HepG2 (cell line): Measurements from ENCODE around the gene WDR54. TPM values are rescaled to one million over a fixed set of nuclear protein-coding genes. Genes with fewer than 3 reads are reported as not detected.

Source experiments
- GATAD2A ChIP-seq: IDR thresholded peaks from 2 replicates; pipeline ENCODE4 v1.6.1; 2016
- HNRNPL ChIP-seq: fragments of 200-400 bp; formaldehyde crosslinking; IDR thresholded peaks from 2 replicates; pipeline ENCODE4 v1.6.1; 2017; ENCODE audit warnings: mild to moderate bottlenecking, low read depth, low read length
- KLF9 ChIP-seq: IDR thresholded peaks from 2 replicates; pipeline ENCODE4 v1.6.1; 2016; ENCODE audit warnings: low read depth
- MED13 ChIP-seq: sonication (generic); formaldehyde crosslinking; IDR thresholded peaks from 2 replicates; pipeline ENCODE4 v1.5.0; 2020; ENCODE audit warnings: missing genetic modification reagents
- NFKBIZ ChIP-seq: IDR thresholded peaks from 2 replicates; pipeline ENCODE4 v1.6.1; 2018; ENCODE audit warnings: missing genetic modification reagents, missing compliant biosample characterization
- NR3C1 ChIP-seq: sonication (generic); formaldehyde crosslinking; IDR thresholded peaks from 2 replicates; pipeline ENCODE4 v1.4.0; 2020; ENCODE audit warnings: missing genetic modification reagents
- RCOR2 ChIP-seq: IDR thresholded peaks from 2 replicates; pipeline ENCODE4 v1.6.1; 2016; ENCODE audit warnings: missing biosample characterization, missing genetic modification reagents
- RORA ChIP-seq: sonication (generic); formaldehyde crosslinking; IDR thresholded peaks from 2 replicates; pipeline ENCODE4 v1.5.0; 2020; ENCODE audit warnings: mild to moderate bottlenecking, missing genetic modification reagents, moderate library complexity
- SMAD1 ChIP-seq: sonication (generic); formaldehyde crosslinking; IDR thresholded peaks from 2 replicates; pipeline ENCODE4 v1.4.0; 2020; ENCODE audit warnings: missing genetic modification reagents, low read depth, mild to moderate bottlenecking, borderline replicate concordance
- SMAD9 ChIP-seq: sonication (generic); formaldehyde crosslinking; IDR thresholded peaks from 2 replicates; pipeline ENCODE4 v1.5.1; 2020; ENCODE audit warnings: mild to moderate bottlenecking, missing genetic modification reagents
- TBX2 ChIP-seq: sonication (generic); formaldehyde crosslinking; IDR thresholded peaks from 2 replicates; pipeline ENCODE4 v1.5.0; 2020; ENCODE audit warnings: missing genetic modification reagents, mild to moderate bottlenecking, borderline replicate concordance
- YEATS4 ChIP-seq: sonication (generic); formaldehyde crosslinking; IDR thresholded peaks from 2 replicates; pipeline ENCODE4 v1.4.0; 2020; ENCODE audit warnings: missing genetic modification reagents, borderline replicate concordance
- ZKSCAN5 ChIP-seq: sonication (generic); formaldehyde crosslinking; IDR thresholded peaks from 2 replicates; pipeline ENCODE4 v1.5.1; 2020; ENCODE audit warnings: mild to moderate bottlenecking, missing genetic modification reagents
- ZNF296 ChIP-seq: sonication (generic); formaldehyde crosslinking; conservative IDR thresholded peaks from 2 replicates; pipeline ENCODE4 v1.5.0; 2020; ENCODE audit warnings: mild to moderate bottlenecking, missing genetic modification reagents
- ZNF564 ChIP-seq: sonication (generic); formaldehyde crosslinking; IDR thresholded peaks from 2 replicates; pipeline ENCODE4 v1.8.1; 2023; ENCODE audit warnings: mild to moderate bottlenecking, missing genetic modification reagents
- ZNF567 ChIP-seq: sonication (generic); formaldehyde crosslinking; IDR thresholded peaks from 2 replicates; pipeline ENCODE4 v1.8.1; 2023; ENCODE audit warnings: mild to moderate bottlenecking, missing genetic modification reagents, borderline replicate concordance
- polyA plus RNA-seq, 8 experiments: library from polyadenylated mRNA; depleted of rRNA in 3 of 8; stranded (reverse) in 7 of 8; unstranded in 1 of 8; fragments of >200 nt; fragmentation: Illumina TruSeq in 4 of 8; extraction: Trizol in 4 of 8; gene quantifications; 2 replicates each; pipeline versions ENCODE4 v1.2.1 to v1.2.3, GENCODE V29; 2011 to 2016; ENCODE audit warnings: low read depth in 4 of 8, missing spikeins in 1 of 8, mixed read lengths in 1 of 8; ENCODE audit not compliant: insufficient read depth in 1 of 8
- total RNA-seq, 5 experiments: library from RNA; depleted of rRNA; stranded (reverse); fragments of >200 nt; fragmentation: Illumina TruSeq; extraction: Trizol; gene quantifications; 2 replicates each; pipeline ENCODE4 v1.2.3, GENCODE V29; 2016; ENCODE audit warnings: low read depth in 1 of 5
- TF ChIP-seq, protein P1 (sequence below): sonication (generic); formaldehyde crosslinking; IDR thresholded peaks from 2 replicates; pipeline ENCODE4 v1.4.0; 2020; ENCODE audit warnings: missing genetic modification reagents
- TF ChIP-seq, protein P2 (sequence below): sonication (generic); formaldehyde crosslinking; IDR thresholded peaks from 2 replicates; pipeline ENCODE4 v1.4.0; 2020; ENCODE audit warnings: missing genetic modification reagents, mild to moderate bottlenecking, borderline replicate concordance
- TF ChIP-seq, protein P3 (sequence below): sonication (generic); formaldehyde crosslinking; IDR thresholded peaks from 2 replicates; pipeline ENCODE4 v1.4.0; 2020; ENCODE audit warnings: missing genetic modification reagents
- TF ChIP-seq, protein P4 (sequence below): IDR thresholded peaks from 2 replicates; pipeline ENCODE4 v1.6.1; 2016; ENCODE audit warnings: missing compliant biosample characterization, missing genetic modification reagents, borderline replicate concordance

WDR54 gene
- total and polyA plus RNA-seq, 2 of the 13 experiments (the other 11 are each of a cell fraction or from before 2014, with no cell fraction given) = 2.0 to 17.3 TPM

DNA sequence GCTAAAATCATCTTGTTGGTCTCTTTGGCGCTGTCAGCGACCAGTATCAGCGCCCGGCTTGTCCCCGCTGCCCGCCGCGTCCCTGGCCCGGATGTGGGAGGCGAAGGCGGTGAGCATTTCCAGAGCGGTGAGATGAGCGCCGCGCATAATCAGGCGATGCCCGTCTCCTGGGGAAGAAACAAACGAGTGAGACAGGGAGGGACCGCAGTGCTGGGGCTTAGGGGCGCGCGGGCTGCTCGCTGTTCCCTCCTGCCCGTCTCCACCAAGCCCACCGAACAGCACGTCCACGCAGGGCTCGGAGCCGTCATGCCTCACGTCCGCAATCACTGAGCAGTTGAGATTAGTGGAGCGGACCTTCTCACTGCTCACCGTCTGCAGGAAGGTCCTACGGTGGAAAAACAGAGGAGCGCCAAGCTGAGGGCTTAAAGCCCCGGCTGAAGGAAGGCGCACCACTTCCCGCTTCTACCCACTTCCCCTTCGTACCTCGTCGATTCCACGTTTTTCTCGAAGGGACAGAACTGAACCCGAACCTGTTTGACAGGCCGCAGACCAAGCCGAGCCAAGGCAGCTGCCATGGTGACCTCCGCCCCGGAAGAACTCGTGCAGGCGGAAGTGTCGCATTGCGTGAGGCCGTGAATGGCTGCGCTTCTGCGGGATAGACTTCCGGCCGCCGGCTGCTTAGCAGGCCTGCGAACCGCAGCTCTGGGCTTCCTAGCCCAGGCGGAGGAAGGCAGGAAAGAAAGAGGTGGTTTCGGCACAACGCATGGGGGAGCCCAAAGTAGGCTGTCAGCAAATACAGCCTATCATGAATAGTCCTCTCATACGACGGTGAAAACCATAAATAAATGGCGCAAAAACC, 50.8 kb downstream of the WDR54 start, which contains the start of gene MRPL53 (continued):
- TF ChIP-seq NFKBIZ = peak; percentile 78; the same call in 1 of the 2 replicates
- TF ChIP-seq ZNF564 (CRISPR knock-in tag) = peak; percentile 73; the same call in 1 of the 2 replicates
- TF ChIP-seq RCOR2 = peak; percentile 58
- TF ChIP-seq ZNF567 (CRISPR knock-in tag) = peak; percentile 99
- TF ChIP-seq, protein P1, sequence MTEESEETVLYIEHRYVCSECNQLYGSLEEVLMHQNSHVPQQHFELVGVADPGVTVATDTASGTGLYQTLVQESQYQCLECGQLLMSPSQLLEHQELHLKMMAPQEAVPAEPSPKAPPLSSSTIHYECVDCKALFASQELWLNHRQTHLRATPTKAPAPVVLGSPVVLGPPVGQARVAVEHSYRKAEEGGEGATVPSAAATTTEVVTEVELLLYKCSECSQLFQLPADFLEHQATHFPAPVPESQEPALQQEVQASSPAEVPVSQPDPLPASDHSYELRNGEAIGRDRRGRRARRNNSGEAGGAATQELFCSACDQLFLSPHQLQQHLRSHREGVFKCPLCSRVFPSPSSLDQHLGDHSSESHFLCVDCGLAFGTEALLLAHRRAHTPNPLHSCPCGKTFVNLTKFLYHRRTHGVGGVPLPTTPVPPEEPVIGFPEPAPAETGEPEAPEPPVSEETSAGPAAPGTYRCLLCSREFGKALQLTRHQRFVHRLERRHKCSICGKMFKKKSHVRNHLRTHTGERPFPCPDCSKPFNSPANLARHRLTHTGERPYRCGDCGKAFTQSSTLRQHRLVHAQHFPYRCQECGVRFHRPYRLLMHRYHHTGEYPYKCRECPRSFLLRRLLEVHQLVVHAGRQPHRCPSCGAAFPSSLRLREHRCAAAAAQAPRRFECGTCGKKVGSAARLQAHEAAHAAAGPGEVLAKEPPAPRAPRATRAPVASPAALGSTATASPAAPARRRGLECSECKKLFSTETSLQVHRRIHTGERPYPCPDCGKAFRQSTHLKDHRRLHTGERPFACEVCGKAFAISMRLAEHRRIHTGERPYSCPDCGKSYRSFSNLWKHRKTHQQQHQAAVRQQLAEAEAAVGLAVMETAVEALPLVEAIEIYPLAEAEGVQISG (CRISPR knock-in tag) = peak; percentile 97
- peak; percentile 90; the same call in 1 of the 2 replicates for TF ChIP-seq SMAD9 (CRISPR knock-in tag)
- TF ChIP-seq SMAD1 = peak; percentile 99
- peak; percentile 97 for TF ChIP-seq YEATS4 (CRISPR knock-in tag)
- TF ChIP-seq NR3C1 (CRISPR knock-in tag) = no peak
- TF ChIP-seq, protein P2, sequence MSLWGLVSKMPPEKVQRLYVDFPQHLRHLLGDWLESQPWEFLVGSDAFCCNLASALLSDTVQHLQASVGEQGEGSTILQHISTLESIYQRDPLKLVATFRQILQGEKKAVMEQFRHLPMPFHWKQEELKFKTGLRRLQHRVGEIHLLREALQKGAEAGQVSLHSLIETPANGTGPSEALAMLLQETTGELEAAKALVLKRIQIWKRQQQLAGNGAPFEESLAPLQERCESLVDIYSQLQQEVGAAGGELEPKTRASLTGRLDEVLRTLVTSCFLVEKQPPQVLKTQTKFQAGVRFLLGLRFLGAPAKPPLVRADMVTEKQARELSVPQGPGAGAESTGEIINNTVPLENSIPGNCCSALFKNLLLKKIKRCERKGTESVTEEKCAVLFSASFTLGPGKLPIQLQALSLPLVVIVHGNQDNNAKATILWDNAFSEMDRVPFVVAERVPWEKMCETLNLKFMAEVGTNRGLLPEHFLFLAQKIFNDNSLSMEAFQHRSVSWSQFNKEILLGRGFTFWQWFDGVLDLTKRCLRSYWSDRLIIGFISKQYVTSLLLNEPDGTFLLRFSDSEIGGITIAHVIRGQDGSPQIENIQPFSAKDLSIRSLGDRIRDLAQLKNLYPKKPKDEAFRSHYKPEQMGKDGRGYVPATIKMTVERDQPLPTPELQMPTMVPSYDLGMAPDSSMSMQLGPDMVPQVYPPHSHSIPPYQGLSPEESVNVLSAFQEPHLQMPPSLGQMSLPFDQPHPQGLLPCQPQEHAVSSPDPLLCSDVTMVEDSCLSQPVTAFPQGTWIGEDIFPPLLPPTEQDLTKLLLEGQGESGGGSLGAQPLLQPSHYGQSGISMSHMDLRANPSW (CRISPR knock-in tag) = peak; percentile 95; the same call in 1 of the 2 replicates
- peak; percentile 79 for TF ChIP-seq GATAD2A (CRISPR knock-in tag)
- TF ChIP-seq HNRNPL = peak; percentile 61; the same call in 1 of the 2 replicates
- TF ChIP-seq, protein P3, sequence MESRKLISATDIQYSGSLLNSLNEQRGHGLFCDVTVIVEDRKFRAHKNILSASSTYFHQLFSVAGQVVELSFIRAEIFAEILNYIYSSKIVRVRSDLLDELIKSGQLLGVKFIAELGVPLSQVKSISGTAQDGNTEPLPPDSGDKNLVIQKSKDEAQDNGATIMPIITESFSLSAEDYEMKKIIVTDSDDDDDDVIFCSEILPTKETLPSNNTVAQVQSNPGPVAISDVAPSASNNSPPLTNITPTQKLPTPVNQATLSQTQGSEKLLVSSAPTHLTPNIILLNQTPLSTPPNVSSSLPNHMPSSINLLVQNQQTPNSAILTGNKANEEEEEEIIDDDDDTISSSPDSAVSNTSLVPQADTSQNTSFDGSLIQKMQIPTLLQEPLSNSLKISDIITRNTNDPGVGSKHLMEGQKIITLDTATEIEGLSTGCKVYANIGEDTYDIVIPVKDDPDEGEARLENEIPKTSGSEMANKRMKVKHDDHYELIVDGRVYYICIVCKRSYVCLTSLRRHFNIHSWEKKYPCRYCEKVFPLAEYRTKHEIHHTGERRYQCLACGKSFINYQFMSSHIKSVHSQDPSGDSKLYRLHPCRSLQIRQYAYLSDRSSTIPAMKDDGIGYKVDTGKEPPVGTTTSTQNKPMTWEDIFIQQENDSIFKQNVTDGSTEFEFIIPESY (CRISPR knock-in tag) = no peak
- peak; percentile 93 for TF ChIP-seq TBX2
- 0 out of 2 replicates have a peak, but pooled peaks have one; percentile 50 for TF ChIP-seq ZKSCAN5 (CRISPR knock-in tag)
- 0 out of 2 replicates have a peak, but pooled peaks have one; percentile 68 for TF ChIP-seq ZNF296
- no peak for TF ChIP-seq RORA (CRISPR knock-in tag)
- TF ChIP-seq, protein P4, sequence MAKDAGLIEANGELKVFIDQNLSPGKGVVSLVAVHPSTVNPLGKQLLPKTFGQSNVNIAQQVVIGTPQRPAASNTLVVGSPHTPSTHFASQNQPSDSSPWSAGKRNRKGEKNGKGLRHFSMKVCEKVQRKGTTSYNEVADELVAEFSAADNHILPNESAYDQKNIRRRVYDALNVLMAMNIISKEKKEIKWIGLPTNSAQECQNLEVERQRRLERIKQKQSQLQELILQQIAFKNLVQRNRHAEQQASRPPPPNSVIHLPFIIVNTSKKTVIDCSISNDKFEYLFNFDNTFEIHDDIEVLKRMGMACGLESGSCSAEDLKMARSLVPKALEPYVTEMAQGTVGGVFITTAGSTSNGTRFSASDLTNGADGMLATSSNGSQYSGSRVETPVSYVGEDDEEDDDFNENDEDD = peak; percentile 74; the same call in 1 of the 2 replicates
- no peak for TF ChIP-seq KLF9 (CRISPR knock-in tag)
- no peak for TF ChIP-seq MED13 (CRISPR knock-in tag)
